ENCODE results near the gene RND1. TPM values are rescaled to one million over a fixed set of nuclear protein-coding genes. Genes with fewer than 3 reads are reported as not detected.

RND1 gene
- total RNA-seq, 5 donors from 2014 or later (not counting 1 experiment from before 2014, with no cell fraction given): 2.6 to 10.5 (median 5.0) TPM

GRCh38 chr12:48903363-48903981, 37.8 kb upstream of the RND1 start:
- Mint-ChIP-seq H3K9me3 (no peaks in the 10 kb centered on the region), H3K4me3 (peak overlapping the region; percentile 52 to 56 (median 55)), H3K27ac (no peak overlapping the region), H3K36me3 (no peaks in the 10 kb centered on the region), H3K4me1 (peaks cover 5 to 7% (median 6%) of the 10 kb centered on the region in 3 donors), H3K27me3 (peaks cover 2% of the 10 kb centered on the region in 2 donors)
- POLR2A ChIA-PET: interaction anchor here in 1 of 2 donors (0.5 to 1.0 kb wide), 3 partner anchors 22 to 30 kb away, joined by 3 to 4 read pairs (median 3); partner anchors contain the start of gene FKBP11
- peak in 2 of 4 experiments; percentile 22 to 24 for ATAC-seq (replicated peaks in 1 of 4)
- Histone ChIP-seq H3K27me3 (replicated peaks in 1 of 2; ENCODE audit: control insufficient read depth in 2 of 2, extremely low read depth in 1 of 2, insufficient read depth in 2 of 2, low read length in 1 of 2) (peaks cover 0 to 4% of the 10 kb centered on the region in 2 experiments), H3K4me1 (ENCODE audit: control insufficient read depth in 1 of 2, extremely low read depth in 1 of 2, insufficient read depth in 2 of 2, low read length in 2 of 2) (peaks cover 0 to 13% of the 10 kb centered on the region in 2 experiments), H3K9me3 (no peaks in the 10 kb centered on the region), H3K27ac (ENCODE audit: low read length) (no peak overlapping the region), H3K4me3 (ENCODE audit: control insufficient read depth in 1 of 2, extremely low read depth in 1 of 2, low read length in 1 of 2) (no peak overlapping the region), H3K36me3 (ENCODE audit: control insufficient read depth in 2 of 2, extremely low read depth in 1 of 2, insufficient read depth in 1 of 2, low read length in 1 of 2) (no peaks in the 10 kb centered on the region)
- CTCF ChIA-PET: interaction anchor here (0.5 to 2.8 kb wide), 19 partner anchors 9 to 788 kb away, joined by 3 to 22 read pairs (median 5); partner anchors contain the start of genes ARF3 (in 1 of the 2), FKBP11 (in 1 of the 2) and WNT1 (in 1 of the 2)
- peak in 1 of 35 experiments; percentile 13 for DNase-seq
- 57% methylated on average over 14 of the region's 20 CpGs for WGBS (ENCODE audit: insufficient coverage)

DNA sequence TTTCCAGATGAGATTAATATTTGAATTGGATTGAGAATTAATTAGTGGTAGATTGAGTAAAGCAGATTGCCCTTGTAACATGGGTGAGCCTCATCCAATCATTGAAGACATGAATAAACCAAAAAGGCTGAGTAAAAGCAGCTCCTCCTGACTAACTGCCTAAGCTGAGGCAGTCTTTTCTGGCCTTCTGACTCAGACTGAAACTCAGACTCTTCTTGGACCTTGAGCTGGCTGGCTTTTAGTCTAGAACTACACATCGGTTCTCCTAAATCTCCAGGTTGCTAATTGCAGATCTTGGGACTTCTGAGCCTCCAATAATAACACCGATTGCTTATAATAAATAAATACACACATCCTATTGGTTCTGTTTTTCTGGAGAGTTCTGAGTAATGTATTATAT, 35.6 kb upstream of the RND1 start:
- Histone ChIP-seq H3K4me1 (ENCODE audit: control insufficient read depth in 1 of 2, extremely low read depth in 1 of 2, insufficient read depth in 2 of 2, low read length in 2 of 2) (peaks cover 0 to 13% of the 10 kb centered on the region in 2 experiments), H3K9me3 (no peaks in the 10 kb centered on the region), H3K27me3 (replicated peaks in 1 of 2; ENCODE audit: control insufficient read depth in 2 of 2, extremely low read depth in 1 of 2, insufficient read depth in 2 of 2, low read length in 1 of 2) (peaks cover 0 to 4% of the 10 kb centered on the region in 2 experiments), H3K4me3 (ENCODE audit: control insufficient read depth in 1 of 2, extremely low read depth in 1 of 2, low read length in 1 of 2) (no peak overlapping the region), H3K27ac (ENCODE audit: low read length) (no peak overlapping the region), H3K36me3 (ENCODE audit: control insufficient read depth in 2 of 2, extremely low read depth in 1 of 2, insufficient read depth in 1 of 2, low read length in 1 of 2) (no peaks in the 10 kb centered on the region)
- Mint-ChIP-seq H3K4me1 (peaks cover 5 to 7% (median 6%) of the 10 kb centered on the region in 3 donors), H3K27me3 (peaks cover 3 to 7% of the 10 kb centered on the region in 2 donors), H3K4me3 (no peak overlapping the region), H3K36me3 (no peaks in the 10 kb centered on the region), H3K27ac (no peak overlapping the region), H3K9me3 (no peaks in the 10 kb centered on the region)
- WGBS (ENCODE audit: insufficient coverage): 33% methylated on average over 1 of the region's 2 CpGs
- ChIA-PET CTCF (interaction anchor here in 1 of 2 donors (1.3 to 1.6 kb wide), 3 partner anchors 17 to 77 kb away, joined by 3 to 6 read pairs (median 6); partner anchors contain the start of genes RND1 and WNT1), POLR2A (interaction anchor here in 1 of 2 donors (0.6 to 0.8 kb wide), 2 partner anchors 43 to 213 kb away, joined by 3 to 11 read pairs; no protein-coding TSS in a partner anchor)
- no peak for ATAC-seq (replicated peaks in 1 of 4)
- DNase-seq: no peak

GRCh38 chr12:48899651-48900050, 34.0 kb upstream of the RND1 start:
- Mint-ChIP-seq H3K27ac (no peak overlapping the region), H3K36me3 (no peaks in the 10 kb centered on the region), H3K4me3 (no peak overlapping the region), H3K9me3 (no peaks in the 10 kb centered on the region), H3K27me3 (peaks cover 3 to 7% of the 10 kb centered on the region in 2 donors), H3K4me1 (peaks cover 5 to 7% (median 6%) of the 10 kb centered on the region in 3 donors)
- Histone ChIP-seq H3K4me1 (ENCODE audit: control insufficient read depth in 1 of 2, extremely low read depth in 1 of 2, insufficient read depth in 2 of 2, low read length in 2 of 2) (peaks cover 0 to 13% of the 10 kb centered on the region in 2 experiments), H3K9me3 (no peaks in the 10 kb centered on the region), H3K27ac (ENCODE audit: low read length) (no peak overlapping the region), H3K4me3 (ENCODE audit: control insufficient read depth in 1 of 2, extremely low read depth in 1 of 2, low read length in 1 of 2) (no peak overlapping the region), H3K27me3 (replicated peaks in 1 of 2; ENCODE audit: control insufficient read depth in 2 of 2, extremely low read depth in 1 of 2, insufficient read depth in 2 of 2, low read length in 1 of 2) (peaks cover 0 to 4% of the 10 kb centered on the region in 2 experiments), H3K36me3 (ENCODE audit: control insufficient read depth in 2 of 2, extremely low read depth in 1 of 2, insufficient read depth in 1 of 2, low read length in 1 of 2) (no peaks in the 10 kb centered on the region)
- ChIA-PET POLR2A (no interaction called here), CTCF (interaction anchor here (0.6 to 1.0 kb wide), 3 partner anchors 66 to 89 kb away, joined by 3 to 4 read pairs (median 4); no protein-coding TSS in a partner anchor)
- WGBS (ENCODE audit: insufficient coverage): no CpG with 5 or more reads among the region's 2 CpGs
- ATAC-seq (replicated peaks in 1 of 4) (no peak), DNase-seq (no peak)

GRCh38 chr12:48894271-48894670, 28.6 kb upstream of the RND1 start:
- ATAC-seq (replicated peaks in 1 of 4) (no peak), DNase-seq (no peak)
- ChIA-PET POLR2A (no interaction called here), CTCF (interaction anchor here in 1 of 2 donors (1.6 kb wide), 1 partner anchor 9 kb away, joined by 5 read pairs; a partner anchor contains a TSS)
- Histone ChIP-seq H3K36me3 (ENCODE audit: control insufficient read depth in 2 of 2, extremely low read depth in 1 of 2, insufficient read depth in 1 of 2, low read length in 1 of 2) (no peaks in the 10 kb centered on the region), H3K4me3 (ENCODE audit: control insufficient read depth in 1 of 2, extremely low read depth in 1 of 2, low read length in 1 of 2) (no peak overlapping the region), H3K27me3 (replicated peaks in 1 of 2; ENCODE audit: control insufficient read depth in 2 of 2, extremely low read depth in 1 of 2, insufficient read depth in 2 of 2, low read length in 1 of 2) (peaks cover 2 to 33% of the 10 kb centered on the region in 2 experiments), H3K9me3 (no peaks in the 10 kb centered on the region), H3K4me1 (ENCODE audit: control insufficient read depth in 1 of 2, extremely low read depth in 1 of 2, insufficient read depth in 2 of 2, low read length in 2 of 2) (peaks cover 2 to 9% of the 10 kb centered on the region in 2 experiments), H3K27ac (ENCODE audit: low read length) (no peak overlapping the region)
- Mint-ChIP-seq H3K4me3 (no peak overlapping the region), H3K4me1 (peaks cover 0 to 8% (median 7%) of the 10 kb centered on the region in 3 donors), H3K36me3 (no peaks in the 10 kb centered on the region), H3K27me3 (peaks cover 14 to 24% of the 10 kb centered on the region in 2 donors), H3K27ac (no peak overlapping the region), H3K9me3 (no peaks in the 10 kb centered on the region)
- no CpG with 5 or more reads among the region's 1 CpG for WGBS (ENCODE audit: insufficient coverage)

- Mint-ChIP-seq H3K4me3 (no peak overlapping the region), H3K9me3 (no peaks in the 10 kb centered on the region), H3K4me1 (peaks cover 0 to 8% (median 7%) of the 10 kb centered on the region in 3 donors), H3K27me3 (peaks cover 7 to 21% of the 10 kb centered on the region in 2 donors), H3K27ac (no peak overlapping the region), H3K36me3 (no peaks in the 10 kb centered on the region)
- 10% methylated on average over 29 of the region's 37 CpGs for WGBS (ENCODE audit: insufficient coverage)
- no peak overlapping the region for H3K27ac ChIP-seq (ENCODE audit: low read length)
- H3K4me3 ChIP-seq (ENCODE audit: control insufficient read depth in 1 of 2, extremely low read depth in 1 of 2, low read length in 1 of 2): peak overlapping the region in 1 of 2 donors; percentile 29
- no peaks in the 10 kb centered on the region for H3K36me3 ChIP-seq (ENCODE audit: control insufficient read depth in 2 of 2, extremely low read depth in 1 of 2, insufficient read depth in 1 of 2, low read length in 1 of 2)
- POLR2A ChIA-PET: interaction anchor here in 1 of 2 donors (0.6 kb wide), 2 partner anchors 57 to 88 kb away, joined by 3 to 4 read pairs; partner anchors contain the start of gene WNT1
- DNase-seq (peak; percentile 32 to 84 (median 61)), ATAC-seq (replicated peaks in 1 of 4) (peak; percentile 95 to 99 (median 98))
- peaks cover 2 to 33% of the 10 kb centered on the region in 2 experiments for H3K27me3 ChIP-seq (replicated peaks in 1 of 2; ENCODE audit: control insufficient read depth in 2 of 2, extremely low read depth in 1 of 2, insufficient read depth in 2 of 2, low read length in 1 of 2)
- H3K4me1 ChIP-seq (ENCODE audit: control insufficient read depth in 1 of 2, extremely low read depth in 1 of 2, insufficient read depth in 2 of 2, low read length in 2 of 2): peaks cover 2 to 9% of the 10 kb centered on the region in 2 experiments
- CTCF ChIA-PET: interaction anchor here (0.5 to 4.3 kb wide), 15 partner anchors 9 to 204 kb away, joined by 3 to 62 read pairs (median 4); partner anchors contain the start of genes DDX23 (in 2 of the 2) and RND1 (in 1 of the 2)
- no peaks in the 10 kb centered on the region for H3K9me3 ChIP-seq
Observed at GRCh38 chr12:48890657-48891418, 25.2 kb upstream of the RND1 start.

DNA sequence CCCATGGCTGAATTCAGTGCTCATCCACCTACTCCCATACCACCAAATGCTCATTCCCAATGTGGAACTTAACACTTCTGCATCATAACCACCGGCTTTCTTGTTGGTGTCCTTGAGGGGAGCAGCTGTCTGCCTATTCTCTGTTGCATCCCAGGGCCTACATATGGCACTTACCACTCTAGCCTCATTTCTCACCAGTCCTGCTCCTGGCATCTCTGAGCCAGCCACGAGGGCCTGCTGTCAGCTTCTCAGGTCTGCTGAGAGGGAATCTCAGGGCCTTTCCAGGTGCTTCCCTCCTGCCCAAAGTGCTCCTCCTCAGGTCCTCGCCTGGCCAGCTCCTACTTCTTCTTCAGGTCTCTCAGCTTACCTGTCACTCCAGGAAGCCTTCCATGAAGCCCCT, 24.0 kb upstream of the RND1 start:
- no peaks in the 10 kb centered on the region for H3K36me3 ChIP-seq (ENCODE audit: control insufficient read depth in 2 of 2, extremely low read depth in 1 of 2, insufficient read depth in 1 of 2, low read length in 1 of 2)
- Mint-ChIP-seq H3K27ac (no peak overlapping the region), H3K27me3 (peaks cover 7 to 21% of the 10 kb centered on the region in 2 donors), H3K36me3 (no peaks in the 10 kb centered on the region), H3K9me3 (no peaks in the 10 kb centered on the region), H3K4me1 (peaks cover 0 to 8% (median 7%) of the 10 kb centered on the region in 3 donors), H3K4me3 (no peak overlapping the region)
- DNase-seq (no peak), ATAC-seq (replicated peaks in 1 of 4) (no peak)
- H3K27ac ChIP-seq (ENCODE audit: low read length): no peak overlapping the region
- no peak overlapping the region for H3K4me3 ChIP-seq (ENCODE audit: control insufficient read depth in 1 of 2, extremely low read depth in 1 of 2, low read length in 1 of 2)
- CTCF ChIA-PET: interaction anchor here (0.6 to 4.3 kb wide), 7 partner anchors 23 to 98 kb away, joined by 3 to 62 read pairs (median 4); partner anchors contain the start of genes DDX23 (in 2 of the 2) and RND1 (in 1 of the 2)
- H3K9me3 ChIP-seq: no peaks in the 10 kb centered on the region
- 63% methylated on average over 3 of the region's 3 CpGs for WGBS (ENCODE audit: insufficient coverage)
- H3K27me3 ChIP-seq (replicated peaks in 1 of 2; ENCODE audit: control insufficient read depth in 2 of 2, extremely low read depth in 1 of 2, insufficient read depth in 2 of 2, low read length in 1 of 2): peaks cover 2 to 33% of the 10 kb centered on the region in 2 experiments
- POLR2A ChIA-PET: no interaction called here
- H3K4me1 ChIP-seq (ENCODE audit: control insufficient read depth in 1 of 2, extremely low read depth in 1 of 2, insufficient read depth in 2 of 2, low read length in 2 of 2): peaks cover 2 to 9% of the 10 kb centered on the region in 2 experiments

Measured in T-cell (primary cell).